Gastroesophageal sphincter (tissue), 3 donors: ENCODE measurements around the gene EFEMP2.

Experiments
- CTCF ChIP-seq, 4 experiments: fragments of 200-600 bp in 2 of 4; fragments of 450-650 bp in 2 of 4; sonication (generic) in 1 of 4; IDR thresholded peaks; one replicate each; pipeline ENCODE4 v1.5.1; 2017 to 2019; ENCODE audit warnings: antibody characterized with exemption in 4 of 4, mild to moderate bottlenecking in 2 of 4, moderate library complexity in 2 of 4
- EP300 ChIP-seq: sonication (generic); formaldehyde crosslinking; IDR thresholded peaks from one replicate; pipeline ENCODE4 v1.6.1; 2017; ENCODE audit warnings: antibody characterized with exemption, mild to moderate bottlenecking
- POLR2A ChIP-seq, 2 donors: fragments of 450-650 bp; IDR thresholded peaks; one replicate each; pipeline ENCODE4 v1.6.1; 2017; ENCODE audit warnings: antibody characterized with exemption in 2 of 2, mild to moderate bottlenecking in 2 of 2, moderate library complexity in 1 of 2

GRCh38 chr11:65873318-65874156 lies 937 bp upstream of the EFEMP2 start:
- TF ChIP-seq CTCF (IDR thresholded peaks at IDR 0.05): no peak
- TF ChIP-seq EP300: no peak
- TF ChIP-seq POLR2A (IDR thresholded peaks at IDR 0.05): peak; percentile 62 to 66
